H1 (cell line): Measurements from ENCODE around the gene TGFB1. TPM values are rescaled to one million over a fixed set of nuclear protein-coding genes. Genes with fewer than 3 reads are reported as not detected.

Experiments
- CREB1 ChIP-seq: IDR thresholded peaks from 2 replicates; pipeline ENCODE4 v1.6.1; 2012; ENCODE audit warnings: inconsistent platforms
- POLR2AphosphoS5 ChIP-seq: IDR thresholded peaks from 2 replicates; pipeline ENCODE4 v1.6.1; 2011; ENCODE audit warnings: low read depth, low read length
- RAD21 ChIP-seq, 2 experiments: IDR thresholded peaks in 1 of 2; conservative IDR thresholded peaks in 1 of 2; 2 replicates each; pipeline ENCODE4 v1.6.1; 2011; ENCODE audit warnings: low read depth in 2 of 2, low read length in 2 of 2, improper control_type of control experiment in 1 of 2, inconsistent platforms in 1 of 2, mild to moderate bottlenecking in 1 of 2, moderate library complexity in 1 of 2
- polyA plus RNA-seq, 7 experiments: library from polyadenylated mRNA; depleted of rRNA in 3 of 7; stranded (reverse) in 5 of 7; unstranded in 2 of 7; fragments of >200 nt in 5 of 7; fragments of 200-250 nt in 2 of 7; gene quantifications; 1 replicate in 5 of 7; 2 replicates in 1 of 7; 4 replicates in 1 of 7; pipeline versions ENCODE4 v1.2.1 to v1.2.3, GENCODE V29; 2011 to 2013; ENCODE audit warnings: missing spikeins in 2 of 7, mixed read lengths in 2 of 7
- total RNA-seq: library from RNA; stranded (reverse); fragmentation: NEBNext Ultra II Directional; extraction: Animal tissue kit (Norgen Biotek cat#: 25700); gene quantifications from 2 replicates; pipeline ENCODE4 v1.2.1, GENCODE V29; 2021

Gene TGFB1
- total and polyA plus RNA-seq, 2 of the 8 experiments (the other 6 are each of a cell fraction or from before 2014, with no cell fraction given), result 1.7 to 10.6 TPM

DNA sequence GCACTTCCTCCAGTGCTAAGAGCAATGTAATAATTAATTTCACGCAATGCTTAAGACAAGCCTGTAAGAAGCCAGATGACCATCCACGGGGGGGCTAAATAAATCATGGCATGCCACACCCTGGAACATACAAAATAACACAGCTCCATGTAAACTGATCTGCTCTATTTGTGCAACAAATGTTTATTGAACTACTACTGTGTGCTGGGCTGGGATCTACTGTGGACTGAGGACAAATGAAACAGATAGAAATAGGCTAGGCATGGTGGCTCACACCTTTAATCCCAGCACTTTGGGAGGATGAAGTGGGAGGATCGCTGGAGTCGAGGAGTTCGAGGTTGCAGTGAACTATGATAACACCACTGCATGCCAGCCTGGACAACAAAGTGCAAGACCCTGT, 21.3 kb downstream of the TGFB1 start (continued):
- TF ChIP-seq POLR2AphosphoS5 (no peak), RAD21 (IDR thresholded peaks at IDR 0.05 in 1 of 2, conservative IDR thresholded peaks at IDR 0.05 in 1 of 2; ENCODE audit: low read depth in 2 of 2, low read length in 2 of 2) (no peak), CREB1 (no peak)
